GM21381 (cell line): Measurements from ENCODE around the gene CKS2.
A peak's percentile ranks its signal among the peaks of the same experiment; 100 is the strongest.
"Not testable (repeated sequence)": the region's sequence is repeated elsewhere in the genome, so short reads cannot be mapped to it uniquely, and the experiment has no call there.

Experiments
- ATAC-seq: cut with Tn5 transposase; IDR thresholded peaks from one replicate; pipeline ENCODE4 v1.9.1; 2021; ENCODE audit warnings: mild to moderate bottlenecking, moderate library complexity; ENCODE audit not compliant: unreplicated experiment

The CKS2 gene

DNA sequence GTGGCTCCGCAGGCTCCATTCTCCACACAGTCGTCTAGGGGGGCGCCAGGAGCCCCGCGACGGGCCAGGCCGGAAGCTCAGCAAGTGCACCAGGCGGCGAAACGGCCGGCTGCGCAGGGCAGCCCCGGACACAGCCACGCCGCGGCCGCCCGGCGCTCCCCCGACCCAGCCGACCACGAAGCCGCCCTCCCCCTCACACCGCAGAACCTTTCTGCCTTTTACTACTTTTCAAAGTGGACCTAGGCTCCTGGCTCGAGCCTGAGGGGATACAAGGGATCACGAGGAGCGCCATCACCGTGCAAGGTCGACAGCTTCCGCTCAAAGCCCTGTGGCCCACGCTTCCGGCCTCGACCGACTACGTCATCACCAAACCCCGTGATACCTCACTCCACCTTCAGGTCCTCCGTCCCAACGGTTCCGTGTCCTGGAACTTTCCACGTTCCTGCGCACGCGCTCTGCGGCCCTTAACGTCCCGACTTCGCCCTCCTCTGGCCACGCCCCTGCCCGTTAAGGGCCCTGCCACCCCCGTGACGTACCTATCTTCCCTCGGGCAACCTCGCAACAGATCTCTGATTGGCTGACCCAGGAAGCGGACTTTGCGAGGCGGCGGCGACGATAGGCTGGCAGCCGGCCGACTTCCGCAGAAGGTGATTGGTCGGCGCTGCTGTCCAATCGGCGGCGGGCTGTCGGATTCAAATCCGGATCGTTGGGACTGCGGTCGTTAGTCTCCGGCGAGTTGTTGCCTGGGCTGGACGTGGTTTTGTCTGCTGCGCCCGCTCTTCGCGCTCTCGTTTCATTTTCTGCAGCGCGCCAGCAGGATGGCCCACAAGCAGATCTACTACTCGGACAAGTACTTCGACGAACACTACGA, at the start of gene CKS2:
Gene CKS2, plus strand, starts transcription at position 721 of the 871 bp plus-strand sequence. Its CDS starts 98 bp downstream, at position 819.
- ATAC-seq: peak; percentile 90

DNA sequence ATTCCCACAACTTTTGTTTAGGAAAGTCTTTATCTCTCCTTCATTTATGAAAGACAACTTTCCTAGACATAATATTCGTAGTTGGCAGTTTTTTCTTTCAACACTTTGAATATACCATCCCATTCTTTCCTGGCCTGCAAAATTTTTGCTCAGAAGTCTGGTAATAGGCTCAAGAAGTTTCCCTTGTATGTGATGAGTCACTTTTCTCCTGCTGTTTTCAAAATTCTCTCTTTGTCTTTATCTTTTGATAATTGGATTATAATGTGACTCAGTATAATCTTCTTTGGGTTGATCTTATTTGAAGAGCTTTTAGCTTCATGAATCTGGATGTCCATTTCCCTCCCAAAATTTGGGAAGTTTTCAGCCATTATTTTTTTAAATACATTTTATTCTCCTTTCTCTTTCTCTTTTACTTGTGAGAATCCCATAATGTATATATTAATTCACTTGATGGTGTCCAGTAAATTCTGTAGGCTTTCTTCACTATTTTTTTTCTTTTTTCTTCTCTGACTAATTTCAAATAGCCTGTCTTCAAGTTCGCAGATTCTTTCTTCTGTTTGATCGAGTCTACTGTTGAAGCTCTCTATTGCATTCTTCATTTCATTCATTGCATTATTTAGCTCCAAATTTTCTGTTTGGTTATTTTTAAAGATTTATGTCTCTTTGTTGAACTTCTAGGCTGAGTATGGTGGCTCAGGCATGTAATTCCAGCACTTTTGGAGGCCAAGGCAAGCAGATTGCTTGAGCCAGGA, 37.3 kb upstream of the CKS2 start:
- ATAC-seq: no peak

DNA sequence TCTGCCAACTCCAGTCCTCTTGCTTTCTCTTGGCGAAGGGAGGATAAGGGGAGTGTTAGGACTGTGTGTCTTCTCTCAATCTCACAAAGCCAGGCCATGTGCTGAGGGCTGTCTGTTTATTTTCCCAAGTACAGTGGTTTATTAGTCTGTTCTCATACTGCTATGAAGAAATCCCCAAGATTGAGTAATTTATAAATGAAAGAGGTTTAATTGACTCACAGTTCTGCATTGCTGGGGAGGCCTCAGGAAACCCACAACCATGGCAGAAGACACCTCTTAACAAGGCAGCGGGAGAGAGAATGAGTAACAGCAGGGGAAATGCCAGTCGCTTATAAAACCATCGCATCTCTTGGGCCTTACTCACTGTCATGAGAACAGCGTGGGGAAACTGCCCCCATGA, 36.2 kb upstream of the CKS2 start:
- no peak for ATAC-seq

DNA sequence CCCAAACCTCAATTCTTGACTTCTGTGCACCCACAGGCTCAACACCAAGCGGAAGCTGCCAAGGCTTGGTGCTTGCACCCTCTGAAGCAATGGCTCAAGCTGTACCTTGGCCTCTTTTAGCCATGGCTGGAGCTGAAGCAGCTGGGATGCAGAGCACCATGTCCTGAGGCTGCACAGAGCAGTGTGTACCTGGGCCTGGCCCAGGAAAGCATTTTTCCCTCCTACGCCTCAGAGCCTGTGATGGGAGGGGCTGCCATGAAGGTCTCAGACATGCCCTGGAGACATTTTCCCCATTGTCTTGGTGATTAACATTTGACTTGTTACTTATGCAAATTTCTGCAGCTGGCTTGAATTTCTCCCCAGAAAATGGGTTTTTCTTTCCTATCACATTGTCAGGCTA, 35.0 kb upstream of the CKS2 start:
- not testable (repeated sequence) for ATAC-seq

DNA sequence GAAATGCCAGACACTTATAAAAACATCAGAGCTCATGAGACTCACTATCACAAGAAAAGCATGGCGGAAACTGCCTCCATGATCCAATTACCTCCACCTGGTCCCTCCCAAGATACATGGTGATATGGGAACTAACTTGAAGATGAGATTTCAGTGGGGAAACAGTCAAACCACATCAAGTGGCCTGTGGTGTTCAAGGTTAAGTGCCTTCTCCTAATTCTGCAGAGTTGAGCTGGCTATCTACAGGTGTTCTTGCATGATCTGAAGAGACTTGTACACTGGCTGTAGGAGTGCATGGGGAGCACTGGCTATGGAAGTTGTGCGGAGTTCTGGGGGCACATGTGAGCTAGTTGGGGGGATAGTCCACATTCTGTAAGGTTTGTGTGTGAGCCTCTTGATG, 34.0 kb upstream of the CKS2 start:
- ATAC-seq: no peak

DNA sequence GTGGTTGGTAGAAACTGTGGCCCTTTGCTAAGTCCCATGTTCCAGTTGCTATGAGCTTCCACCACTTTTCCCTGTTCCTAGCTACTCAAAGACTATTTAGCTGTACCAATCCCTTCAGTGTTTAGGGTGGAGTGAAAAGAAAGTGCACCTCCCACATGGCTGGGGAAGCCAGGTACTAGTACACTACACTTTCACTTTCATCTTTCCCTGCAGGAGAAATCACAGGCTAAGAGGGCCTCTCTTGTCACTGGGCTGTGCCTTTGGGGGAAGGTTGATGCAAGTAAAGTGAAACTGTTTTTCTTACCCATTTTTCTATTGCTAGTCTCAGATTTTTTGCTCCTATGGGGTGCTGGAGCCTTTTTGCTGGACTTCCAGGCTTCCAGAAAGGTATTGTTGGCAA, 33.5 kb upstream of the CKS2 start:
- ATAC-seq: no peak

DNA sequence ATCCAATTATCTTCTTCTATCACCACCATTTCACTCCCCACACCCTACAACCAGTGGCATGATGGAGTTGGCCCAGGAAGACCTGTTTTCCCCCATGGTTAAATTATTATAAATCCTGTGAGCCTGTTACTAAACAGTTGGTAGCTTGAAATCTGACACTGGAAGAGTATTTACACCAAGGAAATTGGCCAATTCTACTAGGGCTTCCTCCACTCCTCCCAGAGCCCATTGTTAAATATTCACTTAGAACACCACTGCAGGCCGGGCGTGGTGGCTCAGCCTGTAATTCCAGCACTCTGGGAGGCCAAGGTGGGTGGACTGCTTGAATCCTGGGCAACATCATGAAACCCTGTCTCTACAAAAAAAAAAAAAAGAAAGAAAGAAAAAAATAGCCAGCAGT, 32.4 kb upstream of the CKS2 start:
- no peak for ATAC-seq

DNA sequence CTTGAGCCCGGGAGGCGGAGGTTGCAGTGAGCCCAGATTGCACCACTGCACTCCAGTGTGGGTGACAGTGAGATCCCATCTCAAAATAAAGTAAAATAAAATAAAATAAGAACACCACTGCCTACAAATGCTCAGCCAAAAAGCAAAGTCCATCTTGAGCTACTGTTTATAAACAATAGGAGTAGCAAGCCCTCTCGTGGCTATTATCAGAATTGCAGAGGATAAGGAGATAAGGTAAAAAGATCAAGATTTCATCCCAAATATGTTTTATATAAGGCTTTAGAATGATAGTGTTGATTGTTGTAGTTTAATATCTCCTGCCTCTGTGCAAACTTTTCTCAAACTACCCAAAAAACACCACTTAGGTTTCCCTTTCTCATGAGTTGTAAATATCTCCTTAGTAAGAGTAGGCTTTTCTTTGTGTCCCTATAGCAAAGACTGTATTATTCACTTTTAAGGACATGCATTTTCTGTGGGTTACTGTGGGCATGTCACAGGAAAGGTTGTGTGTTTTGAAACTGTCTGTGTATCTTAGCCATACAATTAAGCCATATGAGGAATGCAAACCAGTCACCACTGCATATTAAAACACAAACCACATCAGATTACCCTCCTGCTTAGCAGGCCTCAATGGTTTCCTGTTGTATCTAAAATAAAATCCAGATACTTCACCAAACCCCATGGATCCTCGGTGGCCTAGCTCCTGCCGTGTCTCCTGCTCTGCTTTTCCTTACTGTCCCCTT, 31.8 kb upstream of the CKS2 start:
- peak; percentile 57 for ATAC-seq

DNA sequence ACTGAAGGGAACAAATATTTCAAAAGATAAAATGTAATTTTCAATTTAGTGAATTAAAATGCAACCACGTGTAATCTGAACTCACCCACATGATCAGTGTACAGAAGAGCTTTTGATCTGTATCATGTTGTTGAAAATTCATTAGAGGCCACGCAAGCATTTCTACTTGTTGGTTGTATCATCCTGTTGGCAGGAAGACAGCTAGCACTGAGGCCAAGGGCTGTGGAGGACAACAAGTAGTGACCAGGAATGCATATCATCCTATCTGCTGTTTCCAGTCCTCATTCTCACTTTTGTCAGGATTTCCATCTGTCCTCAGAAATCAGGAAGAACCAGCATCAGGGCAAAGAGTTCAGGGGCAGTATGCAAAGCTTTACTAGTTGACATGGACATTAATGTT, 29.9 kb upstream of the CKS2 start:
- no peak for ATAC-seq

DNA sequence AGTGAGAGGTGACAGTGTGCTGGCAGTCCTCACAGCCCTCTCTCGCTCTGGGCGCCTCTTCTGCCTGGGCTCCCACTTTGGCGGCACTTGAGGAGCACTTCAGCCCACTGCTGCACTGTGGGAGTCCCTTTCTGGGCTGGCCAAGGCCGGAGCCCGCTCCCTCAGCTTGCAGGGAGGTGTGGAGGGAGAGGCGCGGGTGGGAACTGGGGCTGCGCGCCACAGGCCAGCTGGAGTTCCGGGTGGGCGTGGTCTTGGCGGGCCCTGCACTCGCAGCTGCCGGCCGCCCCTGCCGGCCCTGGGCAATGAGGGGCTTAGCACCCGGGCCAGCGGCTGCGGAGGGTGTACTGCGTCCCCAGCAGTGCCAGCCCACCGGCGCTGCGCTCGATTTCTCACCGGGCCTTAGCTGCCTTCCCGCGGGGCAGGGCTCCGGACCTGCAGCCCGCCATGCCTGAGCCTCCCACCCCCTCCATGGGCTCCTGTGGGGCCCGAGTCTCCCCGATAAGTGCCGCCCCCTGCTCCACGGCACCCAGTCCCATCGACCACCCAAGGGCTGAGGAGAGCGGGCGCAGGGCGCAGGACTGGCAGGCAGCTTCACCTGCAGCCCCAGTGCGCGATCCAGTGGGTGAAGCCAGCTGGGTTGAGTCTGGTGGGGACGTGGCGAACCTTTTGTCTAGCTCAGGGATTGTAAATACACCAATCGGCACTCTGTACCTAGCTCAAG, 28.6 kb upstream of the CKS2 start:
- not testable (repeated sequence) for ATAC-seq

DNA sequence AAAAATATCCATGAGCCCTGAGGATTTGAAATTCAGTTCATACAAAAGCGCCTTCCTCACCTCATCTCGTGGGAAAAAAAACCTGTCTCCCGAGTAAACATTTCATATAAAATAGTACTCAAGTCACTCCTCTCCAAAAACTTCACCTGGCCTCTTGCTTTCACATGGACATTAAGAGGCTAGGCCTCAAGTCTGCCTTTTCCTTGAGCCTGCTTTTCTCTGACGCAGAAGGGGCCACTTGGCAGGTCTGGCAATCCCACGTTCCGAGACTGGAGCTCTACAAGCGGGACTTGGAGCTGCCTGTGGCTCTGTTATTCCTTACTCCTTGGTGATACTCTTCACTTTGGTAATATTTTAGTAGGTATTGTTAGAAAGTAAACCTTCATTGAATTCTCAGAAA, 26.9 kb upstream of the CKS2 start:
- no peak for ATAC-seq

DNA sequence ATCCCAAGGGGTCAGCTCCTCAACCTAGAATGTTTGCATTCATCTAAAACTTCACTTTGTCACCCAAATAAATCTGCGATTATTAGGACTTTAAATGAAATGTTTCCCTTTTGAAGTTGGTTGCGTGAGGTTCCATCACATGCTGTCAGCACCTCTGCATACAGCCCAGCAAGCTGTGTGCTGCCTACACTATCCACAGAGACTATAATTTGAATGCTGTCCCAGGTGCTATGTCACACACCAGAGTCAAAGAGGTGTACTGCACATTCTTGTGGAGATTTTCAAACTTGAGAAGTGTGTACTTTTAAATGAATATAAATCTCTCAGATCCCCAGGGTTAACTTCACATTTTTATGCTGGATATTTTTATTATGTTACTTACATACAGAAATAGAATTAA, 19.3 kb upstream of the CKS2 start:
- ATAC-seq: no peak

DNA sequence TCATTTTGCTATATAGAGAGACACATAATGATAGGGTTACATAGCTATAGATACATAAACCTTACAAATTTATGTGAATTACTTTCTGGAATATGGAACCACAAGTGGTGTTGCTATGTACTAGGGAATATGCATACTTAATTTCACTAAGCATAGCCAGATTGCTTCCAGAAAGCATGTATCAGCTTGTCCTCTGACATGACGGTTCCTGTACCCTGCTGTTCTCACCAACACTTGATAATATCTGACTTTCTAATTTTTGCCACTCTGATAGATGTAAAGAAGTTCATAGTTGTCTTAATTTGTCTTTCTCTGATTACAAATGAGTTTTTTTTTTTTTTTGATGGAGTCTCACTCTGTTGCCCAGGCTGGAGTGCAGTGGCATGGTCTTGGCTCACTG, 18.0 kb upstream of the CKS2 start:
- ATAC-seq: no peak

DNA sequence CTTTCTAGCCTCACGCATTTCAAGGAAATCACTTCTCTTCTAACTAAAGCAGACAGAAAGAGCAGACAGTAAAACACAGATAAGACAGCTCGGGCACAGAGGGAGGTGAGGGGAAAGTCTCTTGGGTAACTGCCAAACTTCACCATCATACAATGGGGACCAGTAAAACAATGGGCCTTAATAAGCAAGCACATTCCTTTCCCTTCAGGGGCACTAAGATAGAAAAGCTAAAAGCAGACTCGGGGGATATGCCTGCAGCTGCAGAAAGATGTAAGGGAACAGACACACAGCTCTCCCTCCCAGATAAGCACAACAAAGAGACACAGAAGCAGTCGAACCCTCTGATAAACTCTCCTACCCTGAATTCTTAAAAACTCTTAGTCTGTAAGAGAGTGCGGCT, 15.6 kb upstream of the CKS2 start:
- no peak for ATAC-seq

DNA sequence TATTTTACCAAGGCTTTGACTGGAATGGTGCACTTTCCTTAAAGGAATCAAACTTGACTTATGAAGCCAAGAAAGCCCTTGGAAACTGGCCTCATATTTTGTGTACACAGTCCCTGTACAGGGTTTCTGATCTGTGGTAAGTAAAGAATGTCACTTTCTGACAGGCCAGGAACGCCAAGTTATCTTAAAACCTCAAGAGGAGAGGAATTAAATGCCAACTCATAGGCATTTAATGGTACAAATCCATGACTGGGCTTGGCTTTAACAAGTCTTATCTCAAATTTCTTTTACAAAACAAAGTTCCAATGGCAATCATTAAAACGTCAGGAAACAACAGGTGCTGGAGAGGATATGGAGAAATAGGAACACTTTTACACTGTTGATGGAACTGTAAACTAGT, 9.0 kb upstream of the CKS2 start:
- not testable (repeated sequence) for ATAC-seq

DNA sequence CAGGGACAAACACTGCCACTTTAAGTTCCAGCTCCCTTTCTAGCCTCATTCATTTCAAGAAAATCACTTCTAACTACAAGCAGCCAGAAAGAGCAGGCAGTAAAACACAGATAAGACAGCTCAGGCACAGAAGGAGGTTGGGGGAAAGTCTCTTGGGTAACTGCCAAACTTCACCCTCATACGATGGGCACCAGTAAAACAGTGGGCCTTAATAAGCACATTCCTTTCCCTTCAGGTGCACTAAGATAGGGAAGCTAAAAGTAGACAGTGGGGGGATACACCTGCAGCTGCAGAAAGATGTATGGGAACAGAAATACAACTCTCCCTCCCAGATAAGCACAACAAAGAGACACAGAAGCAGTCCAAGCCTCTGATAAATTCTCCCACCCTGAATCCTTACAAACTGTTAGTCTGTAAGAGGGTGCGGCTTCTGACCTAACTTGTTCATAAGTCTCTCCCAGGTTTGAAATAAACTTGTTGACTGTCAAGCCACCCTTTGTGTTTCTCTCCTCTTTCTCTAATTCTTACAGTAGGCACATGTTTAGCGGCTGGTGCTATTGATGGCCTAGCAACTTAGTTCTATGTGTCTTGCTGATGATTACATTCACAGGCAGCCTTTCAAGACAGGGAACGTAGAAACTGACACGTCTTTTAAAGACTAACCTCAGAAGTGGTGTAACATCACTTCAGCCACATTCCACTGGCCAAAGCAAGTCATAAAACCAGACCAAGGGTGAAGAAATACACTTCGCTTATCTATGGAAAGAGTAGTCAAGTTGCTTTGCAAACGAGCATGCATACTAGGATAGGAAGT, 6.8 kb upstream of the CKS2 start:
- no peak for ATAC-seq

DNA sequence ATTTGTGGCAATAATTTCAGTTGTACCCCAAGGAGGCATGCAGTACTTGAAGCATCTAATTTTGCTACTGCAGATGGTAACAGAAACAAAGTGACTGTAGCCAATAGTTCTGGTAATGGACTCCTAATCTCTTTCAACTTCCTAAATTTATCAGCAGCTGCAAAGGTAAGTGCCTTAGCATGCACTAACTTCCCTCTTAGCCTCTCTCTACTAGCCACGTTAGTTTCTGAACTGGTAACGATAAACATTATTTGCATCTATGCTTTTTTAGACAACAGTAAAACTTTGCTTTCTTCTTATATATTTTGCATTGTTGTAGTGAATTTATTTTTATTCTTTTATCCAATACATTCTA, 6.2 kb upstream of the CKS2 start:
- no peak for ATAC-seq

DNA sequence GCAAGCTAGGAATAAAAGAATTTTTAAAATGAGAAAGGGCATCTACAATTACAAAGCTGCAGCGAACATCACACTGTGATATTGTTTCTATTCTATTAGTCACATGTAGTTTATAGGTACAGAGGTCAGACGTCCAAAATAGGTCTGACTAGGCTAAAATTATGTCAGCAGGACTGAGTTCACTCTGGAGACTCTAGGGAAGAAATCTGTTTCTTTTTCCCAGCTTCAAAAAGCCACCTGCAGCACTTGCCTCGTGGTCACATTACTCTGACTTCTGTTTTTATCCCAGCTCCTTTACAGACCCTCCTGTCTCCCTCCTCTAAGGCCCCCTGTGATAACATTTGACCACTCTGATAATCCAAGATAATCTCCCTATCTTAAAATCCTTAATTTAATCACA, 5.1 kb upstream of the CKS2 start:
- no peak for ATAC-seq

DNA sequence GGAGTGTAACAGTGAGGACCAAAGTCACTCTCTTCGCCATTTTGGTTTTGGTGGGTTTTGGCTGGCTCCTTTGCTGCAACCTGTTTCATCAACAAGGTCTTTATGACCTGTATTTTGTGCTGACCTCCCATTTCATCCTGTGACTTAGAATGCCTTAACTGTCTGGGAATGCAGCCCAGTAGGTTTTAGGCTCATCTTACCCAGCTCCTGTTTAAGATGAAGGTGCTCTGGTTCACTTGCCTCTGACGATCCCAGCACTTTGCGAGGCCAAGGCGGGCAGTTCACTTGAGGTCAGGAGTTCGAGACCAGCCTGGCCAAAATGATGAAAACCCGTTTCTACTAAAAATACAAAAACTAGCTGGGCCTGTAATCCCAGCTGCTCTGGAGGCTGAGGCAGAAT, 1.8 kb upstream of the CKS2 start:
- no peak for ATAC-seq
